Measurements from ENCODE around the gene ABCC1.

- TF ChIP-seq CTCF (IDR thresholded peaks at IDR 0.05; ENCODE audit: control extremely low read depth in 1 of 3, insufficient read depth in 1 of 3, low read depth in 1 of 3, low read length in 3 of 3) (no peak), HDAC6 (IDR thresholded peaks at IDR 0.05; ENCODE audit: low read depth, low read length) (no peak), RXRA (IDR thresholded peaks at IDR 0.05; ENCODE audit: insufficient read depth, low read depth, low read length) (no peak), CBX5 (IDR thresholded peaks at IDR 0.05; ENCODE audit: low read depth, low read length) (no peak), RAD21 (IDR thresholded peaks at IDR 0.05 in 1 of 2, conservative IDR thresholded peaks at IDR 0.05 in 1 of 2; ENCODE audit: low read depth in 2 of 2, low read length in 2 of 2) (no peak), POU5F1 (IDR thresholded peaks at IDR 0.05; ENCODE audit: low read depth, low read length) (no peak), SUZ12 (IDR thresholded peaks at IDR 0.05; ENCODE audit: low read length) (no peak), POLR2A (IDR thresholded peaks at IDR 0.05; ENCODE audit: control extremely low read depth in 1 of 2, low read depth in 2 of 2, low read length in 2 of 2) (no peak), CBX8 (IDR thresholded peaks at IDR 0.05; ENCODE audit: borderline replicate concordance, low read depth, low read length) (no peak), NRF1 (IDR thresholded peaks at IDR 0.05; ENCODE audit: low read depth, low read length) (no peak), POLR2AphosphoS5 (IDR thresholded peaks at IDR 0.05; ENCODE audit: low read depth, low read length) (no peak), TAF1 (IDR thresholded peaks at IDR 0.05; ENCODE audit: low read depth, low read length) (no peak), CHD2 (IDR thresholded peaks at IDR 0.05; ENCODE audit: low read length) (no peak), ZNF274 (IDR thresholded peaks at IDR 0.05; ENCODE audit: borderline replicate concordance, extremely low read depth, low read length) (no peak)
Measured at GRCh38 chr16:16057102-16057501, 107.7 kb downstream of the ABCC1 start.
